ENCODE results near the gene EDEM2. TPM values are rescaled to one million over a fixed set of nuclear protein-coding genes. Genes with fewer than 3 reads are reported as not detected.

The EDEM2 gene
- total and polyA plus RNA-seq, 2 of the 4 experiments (the other 2 are of a cell fraction), result 19.0 to 27.4 TPM

- H3K9me3 ChIP-seq (ENCODE audit: control insufficient read depth, insufficient read depth, low read length), result no peaks in the 10 kb centered on the region
- no peak overlapping the region for H3K9ac ChIP-seq (ENCODE audit: low read depth, low read length)
- 83% methylated on average over 6 of the region's 9 CpGs; no CpG with 5 or more reads in 1 of the 2 experiments for WGBS, 2 experiments (ENCODE audit: extremely low coverage in 2 of 2, insufficient read length in 1 of 2)
- H3K18ac ChIP-seq (ENCODE audit: low read depth, low read length), result no peak overlapping the region
- no peak overlapping the region for H4K5ac ChIP-seq (ENCODE audit: low read depth, low read length)
- 0 out of 2 replicates have a peak overlapping the region, but pooled peaks have one; percentile 9 for H2BK20ac ChIP-seq (ENCODE audit: low read depth, low read length)
- in situ Hi-C loops (cut with MboI; ENCODE audit: low sequenced_read_pairs) (loop anchor here (25.0 kb wide), 1 partner anchor 303 kb away; the partner anchor contains the start of gene GDF5), dilution Hi-C loops (cut with HindIII; ENCODE audit: low sequenced_read_pairs, unreplicated experiment) (no loop called here), intact Hi-C loops (cut with micrococcal nuclease) (no loop called here)
- ATAC-seq (ENCODE audit: low read depth) (no peak), DNase-seq (no peak)
- no peak for TF ChIP-seq RAD21 (IDR thresholded peaks at IDR 0.05; ENCODE audit: low read length)
- no peak for TF ChIP-seq USF2 (IDR thresholded peaks at IDR 0.05; ENCODE audit: low read depth, low read length)
- no peak for TF ChIP-seq FOS (IDR thresholded peaks at IDR 0.05; ENCODE audit: low read depth, low read length)
- no peak for TF ChIP-seq POLR2A (IDR thresholded peaks at IDR 0.05; ENCODE audit: low read depth, low read length)
- no peak for TF ChIP-seq MAFK (IDR thresholded peaks at IDR 0.05; ENCODE audit: low read depth, low read length)
- no peak for TF ChIP-seq MXI1 (IDR thresholded peaks at IDR 0.05; ENCODE audit: borderline replicate concordance, low read depth, low read length)
- TF ChIP-seq NFE2L2 (IDR thresholded peaks at IDR 0.05; ENCODE audit: low read depth, low read length), result no peak
- TF ChIP-seq BHLHE40 (IDR thresholded peaks at IDR 0.05; ENCODE audit: low read depth, low read length), result no peak
- no peak for TF ChIP-seq MAZ (IDR thresholded peaks at IDR 0.05; ENCODE audit: borderline replicate concordance, low read depth, low read length)
- TF ChIP-seq, protein P1, sequence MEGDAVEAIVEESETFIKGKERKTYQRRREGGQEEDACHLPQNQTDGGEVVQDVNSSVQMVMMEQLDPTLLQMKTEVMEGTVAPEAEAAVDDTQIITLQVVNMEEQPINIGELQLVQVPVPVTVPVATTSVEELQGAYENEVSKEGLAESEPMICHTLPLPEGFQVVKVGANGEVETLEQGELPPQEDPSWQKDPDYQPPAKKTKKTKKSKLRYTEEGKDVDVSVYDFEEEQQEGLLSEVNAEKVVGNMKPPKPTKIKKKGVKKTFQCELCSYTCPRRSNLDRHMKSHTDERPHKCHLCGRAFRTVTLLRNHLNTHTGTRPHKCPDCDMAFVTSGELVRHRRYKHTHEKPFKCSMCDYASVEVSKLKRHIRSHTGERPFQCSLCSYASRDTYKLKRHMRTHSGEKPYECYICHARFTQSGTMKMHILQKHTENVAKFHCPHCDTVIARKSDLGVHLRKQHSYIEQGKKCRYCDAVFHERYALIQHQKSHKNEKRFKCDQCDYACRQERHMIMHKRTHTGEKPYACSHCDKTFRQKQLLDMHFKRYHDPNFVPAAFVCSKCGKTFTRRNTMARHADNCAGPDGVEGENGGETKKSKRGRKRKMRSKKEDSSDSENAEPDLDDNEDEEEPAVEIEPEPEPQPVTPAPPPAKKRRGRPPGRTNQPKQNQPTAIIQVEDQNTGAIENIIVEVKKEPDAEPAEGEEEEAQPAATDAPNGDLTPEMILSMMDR (conservative IDR thresholded peaks at IDR 0.05; ENCODE audit: low read depth, low read length), result no peak
- no peak for TF ChIP-seq RFX5 (IDR thresholded peaks at IDR 0.05; ENCODE audit: low read depth, low read length)
- no peak for TF ChIP-seq ELK1 (IDR thresholded peaks at IDR 0.05; ENCODE audit: borderline replicate concordance, low read depth, low read length)
- no peak for TF ChIP-seq RCOR1 (IDR thresholded peaks at IDR 0.05; ENCODE audit: insufficient replicate concordance, low read length)
- TF ChIP-seq CHD1 (IDR thresholded peaks at IDR 0.05; ENCODE audit: low read depth, low read length), result no peak
- no peak for TF ChIP-seq CEBPB (IDR thresholded peaks at IDR 0.05; ENCODE audit: low read depth, low read length)
- no peak for TF ChIP-seq SMC3 (IDR thresholded peaks at IDR 0.05; ENCODE audit: low read depth, low read length)
- ChIA-PET CTCF (interaction anchor here (1.4 kb wide), 1 partner anchor 11 kb away, joined by 3 read pairs; no protein-coding TSS in a partner anchor), POLR2A (ENCODE audit: unreplicated experiment) (no interaction called here)
- H2AK5ac ChIP-seq (ENCODE audit: low read depth, low read length), result peak overlapping the region; percentile 51
- no peak overlapping the region for H4K8ac ChIP-seq (ENCODE audit: low read depth in 2 of 2, low read length in 2 of 2)
- H3K23ac ChIP-seq (ENCODE audit: low read depth, low read length), result no peak overlapping the region
- peaks cover 2% of the 10 kb centered on the region; the same call in 1 of the 2 replicates for H3K4me1 ChIP-seq (ENCODE audit: control insufficient read depth, insufficient read depth, low read length)
- H3K36me3 ChIP-seq (ENCODE audit: control insufficient read depth, insufficient read depth, low read length), result peaks cover 35% of the 10 kb centered on the region
- no peak overlapping the region for H4K91ac ChIP-seq (ENCODE audit: insufficient read depth, low read depth, low read length)
- H3K56ac ChIP-seq (ENCODE audit: extremely low read depth, insufficient read depth, low read length), result no peak overlapping the region
- BruUV-seq (replicated peaks), result no TSS peak
- H3K27ac ChIP-seq (ENCODE audit: insufficient read depth, low read length), result no peak overlapping the region
- H2BK120ac ChIP-seq (ENCODE audit: low read depth, low read length), result peak overlapping the region; percentile 8
- no peak overlapping the region for H3K4me3 ChIP-seq (ENCODE audit: insufficient read depth, low read depth, low read length)
- H3K9me1 ChIP-seq (ENCODE audit: insufficient read depth, low read length), result peaks cover 14% of the 10 kb centered on the region
- H3K4ac ChIP-seq (ENCODE audit: low read depth, low read length), result 0 out of 2 replicates have a peak overlapping the region, but pooled peaks have one; percentile 10
- peak overlapping the region; percentile 32 for H2AFZ ChIP-seq (replicated peaks; ENCODE audit: low read length, poor library complexity)
- no peaks in the 10 kb centered on the region; the same call in 1 of the 2 replicates for H4K20me1 ChIP-seq (ENCODE audit: insufficient read depth, low read length)
- H2BK5ac ChIP-seq (ENCODE audit: low read depth, low read length, poor library complexity, severe bottlenecking), result no peak overlapping the region
- no peaks in the 10 kb centered on the region for H3K27me3 ChIP-seq (ENCODE audit: control insufficient read depth, insufficient read depth, low read length)
- H3K4me2 ChIP-seq (ENCODE audit: low read depth, low read length), result no peak overlapping the region
- H3K14ac ChIP-seq (replicated peaks; ENCODE audit: low read depth, low read length), result no peak overlapping the region; the same call in 1 of the 2 replicates
- H2AK9ac ChIP-seq (replicated peaks; ENCODE audit: low read depth, low read length, poor library complexity), result no peak overlapping the region
- peak overlapping the region; percentile 44; the same call in 1 of the 3 replicates for H2BK15ac ChIP-seq (ENCODE audit: low read depth, low read length)
- H3K79me1 ChIP-seq (ENCODE audit: low read depth in 1 of 2, low read length in 2 of 2), result peaks cover 0 to 12% of the 10 kb centered on the region in 2 experiments; a peak in 2 of 4 replicates
Measured at GRCh38 chr20:35134472-35134871, 12.7 kb downstream of the EDEM2 start.

Measured in IMR-90 (cell line).